Measurements from ENCODE around the gene MYDGF. TPM values are rescaled to one million over a fixed set of nuclear protein-coding genes. Genes with fewer than 3 reads are reported as not detected.

MYDGF gene
- total RNA-seq, 3 donors from 2014 or later, result 50.2 to 85.9 (median 54.8) TPM

DNA sequence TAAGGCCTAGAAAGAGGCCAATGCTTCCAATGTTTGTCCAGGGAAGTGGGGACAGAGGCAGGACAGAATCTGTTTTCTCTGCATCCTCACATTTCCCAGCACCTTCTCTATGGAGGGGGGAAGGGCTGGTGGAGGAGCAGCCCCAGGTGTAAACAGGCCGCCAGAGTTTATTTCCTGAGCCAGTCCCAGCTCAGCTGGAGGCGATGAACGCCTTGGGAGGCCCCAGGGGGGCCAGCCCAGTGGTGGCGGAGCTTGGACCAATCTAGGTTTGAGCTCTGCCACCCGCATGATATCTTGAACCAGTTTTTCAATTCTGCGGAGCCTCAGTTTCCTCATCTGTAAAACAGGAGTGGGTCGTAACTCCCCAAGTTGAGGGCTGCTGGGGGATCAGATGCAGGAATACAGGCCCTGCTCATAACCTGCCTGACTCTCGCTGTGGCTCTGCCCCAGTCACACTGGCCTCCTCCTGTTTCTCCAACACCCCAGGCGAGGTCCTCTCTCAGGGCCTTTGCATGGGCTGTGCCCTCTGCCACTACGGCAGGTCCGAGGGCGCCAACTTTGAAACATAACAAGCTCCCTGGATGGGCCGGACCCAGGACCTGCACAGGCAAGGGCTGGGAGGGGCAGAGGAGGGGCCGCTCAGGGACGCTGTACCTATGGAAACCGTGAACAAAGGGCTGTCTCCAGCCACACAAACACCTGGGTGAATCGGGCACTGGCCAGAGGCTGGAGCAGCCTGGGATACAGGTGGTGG is 29.7 kb downstream of the MYDGF start:
- H3K4me3 ChIP-seq, result peak overlapping the region; percentile 34
- H3K4me1 ChIP-seq (ENCODE audit: low read depth), result peaks cover 24% of the 10 kb centered on the region
- no peaks in the 10 kb centered on the region for H3K9me3 ChIP-seq
- DNase-seq (peak; percentile 56 to 74 (median 61)), ATAC-seq (peak; percentile 45)
- TF ChIP-seq, protein P1, sequence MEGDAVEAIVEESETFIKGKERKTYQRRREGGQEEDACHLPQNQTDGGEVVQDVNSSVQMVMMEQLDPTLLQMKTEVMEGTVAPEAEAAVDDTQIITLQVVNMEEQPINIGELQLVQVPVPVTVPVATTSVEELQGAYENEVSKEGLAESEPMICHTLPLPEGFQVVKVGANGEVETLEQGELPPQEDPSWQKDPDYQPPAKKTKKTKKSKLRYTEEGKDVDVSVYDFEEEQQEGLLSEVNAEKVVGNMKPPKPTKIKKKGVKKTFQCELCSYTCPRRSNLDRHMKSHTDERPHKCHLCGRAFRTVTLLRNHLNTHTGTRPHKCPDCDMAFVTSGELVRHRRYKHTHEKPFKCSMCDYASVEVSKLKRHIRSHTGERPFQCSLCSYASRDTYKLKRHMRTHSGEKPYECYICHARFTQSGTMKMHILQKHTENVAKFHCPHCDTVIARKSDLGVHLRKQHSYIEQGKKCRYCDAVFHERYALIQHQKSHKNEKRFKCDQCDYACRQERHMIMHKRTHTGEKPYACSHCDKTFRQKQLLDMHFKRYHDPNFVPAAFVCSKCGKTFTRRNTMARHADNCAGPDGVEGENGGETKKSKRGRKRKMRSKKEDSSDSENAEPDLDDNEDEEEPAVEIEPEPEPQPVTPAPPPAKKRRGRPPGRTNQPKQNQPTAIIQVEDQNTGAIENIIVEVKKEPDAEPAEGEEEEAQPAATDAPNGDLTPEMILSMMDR (IDR thresholded peaks at IDR 0.05), result no peak
- intact Hi-C loops (cut with DNase I, micrococcal nuclease), result no loop called here
- no peaks in the 10 kb centered on the region for H3K36me3 ChIP-seq (ENCODE audit: low read depth)

DNA sequence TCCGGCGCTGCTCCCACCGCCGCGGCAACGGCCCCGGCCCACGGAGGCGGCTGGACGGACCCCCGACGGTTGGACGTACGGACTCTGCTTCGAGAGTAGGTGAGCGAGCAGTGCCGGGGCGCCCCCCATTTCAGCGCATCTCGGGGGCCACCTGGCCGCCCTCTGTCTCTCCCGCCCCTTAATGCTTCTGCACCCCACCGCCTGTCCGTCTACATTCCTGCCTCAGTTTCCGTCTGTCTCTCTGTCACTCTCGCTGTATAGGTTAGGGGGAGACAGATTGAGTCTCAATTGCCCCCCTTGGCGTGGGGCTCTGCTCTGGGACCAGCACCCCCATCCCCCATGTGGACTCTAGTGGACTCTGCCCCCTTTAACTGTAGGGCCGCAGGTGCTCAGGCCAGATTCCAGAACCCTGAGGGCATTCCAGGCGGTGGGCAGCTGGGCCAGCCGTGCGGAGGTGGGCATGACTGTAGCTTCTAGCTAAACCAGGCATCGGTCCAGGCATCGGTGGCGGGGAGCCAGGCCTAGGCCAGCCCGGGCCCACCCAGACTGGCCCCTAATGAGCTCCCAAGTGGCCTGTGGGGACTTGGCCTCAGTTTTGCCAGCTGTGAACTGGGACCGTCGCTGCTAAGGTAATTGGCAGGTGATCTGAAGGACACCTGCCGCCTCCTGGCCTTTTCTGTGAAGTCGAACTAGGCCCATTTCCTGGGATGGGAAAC is 30.5 kb downstream of the MYDGF start:
- peaks cover 24% of the 10 kb centered on the region for H3K4me1 ChIP-seq (ENCODE audit: low read depth)
- intact Hi-C loops (cut with DNase I, micrococcal nuclease), result loop anchor here in 1 of 2 donors (5.0 kb wide), 1 partner anchor 72 kb away; no protein-coding TSS in a partner anchor
- no peaks in the 10 kb centered on the region for H3K36me3 ChIP-seq (ENCODE audit: low read depth)
- DNase-seq (peak; percentile 46 to 76 (median 71)), ATAC-seq (peak; percentile 2)
- peak overlapping the region; percentile 34 for H3K4me3 ChIP-seq
- TF ChIP-seq, protein P1 (IDR thresholded peaks at IDR 0.05), result no peak
- H3K9me3 ChIP-seq, result no peaks in the 10 kb centered on the region

- Histone ChIP-seq H3K4me3 (peak within 1 kb of the TSS; percentile 34), H3K36me3 (ENCODE audit: low read depth) (no peaks in the 10 kb centered on the region), H3K4me1 (ENCODE audit: low read depth) (peaks cover 24% of the 10 kb centered on the region), H3K9me3 (no peaks in the 10 kb centered on the region)
- TF ChIP-seq, protein P1 (IDR thresholded peaks at IDR 0.05), result no peak
- intact Hi-C loops (cut with DNase I, micrococcal nuclease), result loop anchor here in 1 of 2 donors (5.0 kb wide), 1 partner anchor 72 kb away; no protein-coding TSS in a partner anchor
- ATAC-seq (peak; percentile 95), DNase-seq (peak; percentile 98 to 99 (median 99))
Measured at GRCh38 chr19:4638828-4639530, 31.2 kb downstream of the MYDGF start, which contains the start of gene TNFAIP8L1. Gene TNFAIP8L1, plus strand, starts transcription at chr19:4639516. Its CDS starts 12,354 bp downstream, at chr19:4651870.

GRCh38 chr19:4638317-4638716 is 31.8 kb downstream of the MYDGF start:
- intact Hi-C loops (cut with DNase I, micrococcal nuclease), result loop anchor here in 1 of 2 donors (5.0 kb wide), 1 partner anchor 71 kb away; no protein-coding TSS in a partner anchor
- no peak overlapping the region for H3K4me3 ChIP-seq
- H3K4me1 ChIP-seq (ENCODE audit: low read depth), result peaks cover 24% of the 10 kb centered on the region
- DNase-seq (peak in 2 of 3 donors; percentile 48 to 66), ATAC-seq (no peak)
- TF ChIP-seq, protein P1 (IDR thresholded peaks at IDR 0.05), result no peak
- no peaks in the 10 kb centered on the region for H3K36me3 ChIP-seq (ENCODE audit: low read depth)
- H3K9me3 ChIP-seq, result no peaks in the 10 kb centered on the region

DNA sequence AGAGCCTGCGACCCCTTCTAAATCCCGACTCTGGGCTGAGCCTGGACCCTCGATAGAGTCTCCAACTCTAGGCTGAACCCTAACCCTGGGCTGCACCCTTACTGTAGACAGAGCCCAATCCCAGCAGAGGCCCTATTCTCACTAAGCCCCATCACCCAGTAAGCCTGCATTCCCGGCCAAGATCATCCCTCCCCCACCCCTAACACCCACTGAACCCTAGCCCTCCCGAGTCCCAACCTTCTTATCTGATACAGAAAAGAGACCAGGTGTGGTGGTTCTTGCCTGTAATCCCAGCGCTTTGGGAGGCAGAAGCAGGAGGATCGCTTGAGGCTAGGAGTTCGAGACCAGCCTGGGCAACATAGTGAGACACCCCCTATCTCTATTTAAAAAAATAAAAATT is 33.4 kb downstream of the MYDGF start:
- ATAC-seq (no peak), DNase-seq (no peak)
- Histone ChIP-seq H3K36me3 (ENCODE audit: low read depth) (no peaks in the 10 kb centered on the region), H3K4me1 (ENCODE audit: low read depth) (peaks cover 24% of the 10 kb centered on the region), H3K9me3 (no peaks in the 10 kb centered on the region), H3K4me3 (no peak overlapping the region)
- TF ChIP-seq, protein P1 (IDR thresholded peaks at IDR 0.05), result no peak
- intact Hi-C loops (cut with DNase I, micrococcal nuclease), result loop anchor here in 1 of 2 donors (5.0 kb wide), 1 partner anchor 69 kb away; no protein-coding TSS in a partner anchor
